Heart right ventricle (tissue), 16 donors: ENCODE results near the gene EML4. TPM values are rescaled to one million over a fixed set of nuclear protein-coding genes. Genes with fewer than 3 reads are reported as not detected.

Source experiments
- ATAC-seq, 8 donors: fragments of 200-7000 bp; cut with Tn5 transposase; one replicate each; pipeline ENCODE4 v1.9.1; 2020; ENCODE audit warnings: mild to moderate bottlenecking in 8 of 8, moderate library complexity in 8 of 8, moderate number of reproducible peaks in 1 of 8
- DNase-seq, 2 donors: peaks; one replicate each; pipeline ENCODE4 v3.0.0-alpha.2; 2020
- H3K27ac ChIP-seq, 10 donors: fragments of 200-600 bp; sonication (generic) in 2 of 10; one replicate each; pipeline versions ENCODE4 v1.5.0 to v1.8.0; 2020 to 2022; ENCODE audit warnings: mild to moderate bottlenecking in 3 of 10
- H3K27me3 ChIP-seq, 7 donors: fragments of 200-600 bp; one replicate each; pipeline ENCODE4 v1.8.0; 2021 to 2022; ENCODE audit warnings: mild to moderate bottlenecking in 2 of 7
- H3K36me3 ChIP-seq, 9 donors: fragments of 200-600 bp; sonication (generic) in 1 of 9; one replicate each; pipeline versions ENCODE4 v1.5.0 to v1.8.0; 2020 to 2022; ENCODE audit warnings: mild to moderate bottlenecking in 2 of 9
- H3K4me1 ChIP-seq, 9 donors: fragments of 200-600 bp; sonication (generic) in 1 of 9; one replicate each; pipeline versions ENCODE4 v1.5.0 to v1.8.0; 2020 to 2022; ENCODE audit warnings: mild to moderate bottlenecking in 4 of 9
- H3K4me3 ChIP-seq, 10 donors: fragments of 200-600 bp; sonication (generic) in 2 of 10; one replicate each; pipeline versions ENCODE4 v1.5.0 to v1.8.0; 2020 to 2022; ENCODE audit warnings: mild to moderate bottlenecking in 7 of 10, moderate library complexity in 2 of 10
- H3K9me3 ChIP-seq, 11 donors: fragments of 200-600 bp in 10 of 11; sonication (generic) in 2 of 11; one replicate each; pipeline versions ENCODE4 v1.5.0 to v1.8.0; 2013 to 2022; ENCODE audit warnings: mild to moderate bottlenecking in 2 of 11, control low read depth in 1 of 11, moderate library complexity in 1 of 11
- CTCF ChIP-seq, 9 donors: fragments of 200-600 bp; sonication (generic) in 2 of 9; IDR thresholded peaks; one replicate each; pipeline versions ENCODE4 v1.5.0 to v1.8.0; 2021 to 2022; ENCODE audit warnings: antibody characterized with exemption in 9 of 9, mild to moderate bottlenecking in 5 of 9, moderate library complexity in 1 of 9
- WGBS, 2 donors: extraction: QIAGEN DNeasy Blood & Tissue Kit; methylation state at CpG; one replicate each; pipeline ENCODE4 v1.1.7; 2013; ENCODE audit warnings: inconsistent platforms in 1 of 2; 5-methylcytosine and 5-hydroxymethylcytosine counted together
- intact Hi-C, 10 donors: fragments of 100-400 bp; cut with DNase I; formaldehyde crosslinking; loops; one replicate each; pipeline versions ENCODE4 v1.11.1 to v1.14.2; 2022
- polyA plus RNA-seq, 2 donors: library from polyadenylated mRNA; stranded (reverse); fragments of 200-250 nt; gene quantifications; one replicate each; pipeline ENCODE4 v1.2.3, GENCODE V29; 2013
- total RNA-seq, 10 donors: library from RNA; stranded (reverse); fragmentation: NEBNext Ultra II Directional in 3 of 10; extraction: Animal tissue kit (Norgen Biotek cat#: 25700) in 3 of 10; gene quantifications; one replicate each; pipeline versions ENCODE4 v1.2.1 to v1.2.4, GENCODE V29; 2021 to 2023
- donor health status: Arrhythmogenic right ventricular cardiomyopathy.
- donor health status: ischemic (EF 13 %, LVEDD 7.1; RV severe dilation, severe dysfunction).
- donor health status: healthy with polysubstance abuse.
- donor health status: DM: no; HTN: yes; CAD: no.
- donor health status: DM: no; HTN: no; CAD: no.
- donor health status: ischemic (EF 25% LVEDD 6.9; RV normal size, moderate dysfunction).
- donor health status: ischemic (EF 25% LVEDD 5.7; RV mildly dilated, moderate dysfunction).
- donor health status: healthy.
- donor health status: DM: yes; HTN: yes; CAD: no.
- donor health status: Ischemic cardiomyopathy.
- donor health status: ischemic (EF 35%, LVEDD 5.7; RV mildly dilated, moderate dysfunction).
- donor health status: nonischemic (EF 11% LVEDD 7.7; RV severe dilation, severe dysfunction).
- donor health status: DM: yes; HTN: yes; CAD: no.
- donor health status: PGD.
- donor health status: ischemic (EF 29% LVEDD 5.4; RV normal size, mild dysfunction).
- donor health status: nonischemic (EF 23%, LVEDD 6.1; RV moderate dilation, normal function).

The EML4 gene
- total and polyA plus RNA-seq, 12 donors, result 2.9 to 17.2 (median 5.8) TPM

- Histone ChIP-seq H3K4me3 (no peak overlapping the region), H3K36me3 (no peaks in the 10 kb centered on the region), H3K9me3 (no peaks in the 10 kb centered on the region), H3K27ac (peak overlapping the region in 2 of 10 donors; percentile 6 to 23), H3K4me1 (peaks cover 0 to 33% (median 16%) of the 10 kb centered on the region in 9 donors), H3K27me3 (no peaks in the 10 kb centered on the region)
- no peak for TF ChIP-seq CTCF (IDR thresholded peaks at IDR 0.05)
- ATAC-seq, result no peak
- intact Hi-C loops, result no loop called here
- DNase-seq, result no peak
- 81 to 82% methylated on average over 4 of the region's 4 CpGs for WGBS, 2 donors
Measured at GRCh38 chr2:42224422-42225067, 55.4 kb downstream of the EML4 start.

GRCh38 chr2:42225573-42225972 is 56.4 kb downstream of the EML4 start:
- intact Hi-C loops, result no loop called here
- ATAC-seq (no peak), DNase-seq (no peak)
- Histone ChIP-seq H3K4me3 (no peak overlapping the region), H3K4me1 (peaks cover 0 to 31% (median 16%) of the 10 kb centered on the region in 9 donors), H3K27ac (no peak overlapping the region), H3K36me3 (no peaks in the 10 kb centered on the region), H3K27me3 (no peaks in the 10 kb centered on the region), H3K9me3 (no peaks in the 10 kb centered on the region)
- 97 to 98% methylated on average over 1 of the region's 1 CpG for WGBS, 2 donors
- no peak for TF ChIP-seq CTCF (IDR thresholded peaks at IDR 0.05)

GRCh38 chr2:42227491-42227890 is 58.3 kb downstream of the EML4 start:
- H3K9me3 ChIP-seq, result no peaks in the 10 kb centered on the region
- H3K27ac ChIP-seq, result no peak overlapping the region
- TF ChIP-seq CTCF (IDR thresholded peaks at IDR 0.05), result no peak
- 76 to 78% methylated on average over 2 of the region's 2 CpGs for WGBS, 2 donors
- no peaks in the 10 kb centered on the region for H3K36me3 ChIP-seq
- ATAC-seq (no peak), DNase-seq (no peak)
- peaks cover 0 to 27% (median 16%) of the 10 kb centered on the region in 9 donors for H3K4me1 ChIP-seq
- no peak overlapping the region for H3K4me3 ChIP-seq
- H3K27me3 ChIP-seq, result no peaks in the 10 kb centered on the region
- intact Hi-C loops, result no loop called here

GRCh38 chr2:42228101-42228500 is 58.9 kb downstream of the EML4 start:
- DNase-seq (no peak), ATAC-seq (no peak)
- Histone ChIP-seq H3K9me3 (no peaks in the 10 kb centered on the region), H3K4me3 (no peak overlapping the region), H3K36me3 (no peaks in the 10 kb centered on the region), H3K4me1 (peaks cover 0 to 26% (median 15%) of the 10 kb centered on the region in 9 donors), H3K27ac (no peak overlapping the region), H3K27me3 (no peaks in the 10 kb centered on the region)
- 71 to 95% methylated on average over 1 of the region's 1 CpG for WGBS, 2 donors
- TF ChIP-seq CTCF (IDR thresholded peaks at IDR 0.05), result no peak
- intact Hi-C loops, result no loop called here
